GM06990 (cell line): ENCODE data around the gene PSAP.
A peak's percentile ranks its signal among the peaks of the same experiment; 100 is the strongest.
"Not testable (repeated sequence)": the region's sequence is repeated elsewhere in the genome, so short reads cannot be mapped to it uniquely, and the experiment has no call there.

Source experiments
- DNase-seq: peaks from one replicate; pipeline ENCODE4 v3.0.0-alpha.2; 2011; ENCODE audit not compliant: insufficient read length; ENCODE audit errors: extremely low read depth
- H3K27me3 ChIP-seq: replicated peaks from 2 replicates; pipeline ENCODE4 v1.6.0; 2011; ENCODE audit warnings: low read length; ENCODE audit not compliant: control insufficient read depth, insufficient read depth
- H3K36me3 ChIP-seq: 2 replicates; pipeline ENCODE4 v1.5.1; 2011; ENCODE audit warnings: low read length; ENCODE audit not compliant: control insufficient read depth, insufficient read depth
- H3K4me3 ChIP-seq: replicated peaks from 2 replicates; pipeline ENCODE4 v1.5.1; 2011; ENCODE audit warnings: low read depth, mild to moderate bottlenecking, control low read depth, low read length
- TF ChIP-seq, protein P1 (sequence below): IDR thresholded peaks from 2 replicates; pipeline ENCODE4 v1.5.1; 2011; ENCODE audit warnings: low read length, control low read depth, mild to moderate bottlenecking, inconsistent platforms; ENCODE audit not compliant: insufficient read depth, poor library complexity, severe bottlenecking

Gene PSAP

DNA sequence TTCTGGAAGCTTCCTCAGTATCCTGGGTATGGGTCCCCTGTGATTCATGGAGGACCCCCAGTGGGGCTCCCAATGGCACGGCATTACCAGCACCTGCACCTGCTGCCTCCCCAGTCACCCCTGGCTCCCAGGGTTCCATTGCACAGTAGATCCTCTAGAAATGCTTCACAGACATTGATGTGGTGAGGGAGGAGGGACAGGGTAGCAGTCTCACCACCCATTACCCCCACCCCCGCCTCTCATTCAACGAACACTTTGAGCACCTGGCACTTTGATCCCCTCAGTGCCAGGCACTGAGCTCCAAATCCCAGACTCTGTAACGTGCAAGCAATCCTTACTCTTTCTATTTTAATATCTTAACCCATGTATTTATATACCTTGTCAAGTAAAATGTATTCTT, 26.8 kb upstream of the PSAP start:
- Histone ChIP-seq H3K4me3 (no peak overlapping the region), H3K36me3 (no peaks in the 10 kb centered on the region), H3K27me3 (no peaks in the 10 kb centered on the region)
- TF ChIP-seq, protein P1, sequence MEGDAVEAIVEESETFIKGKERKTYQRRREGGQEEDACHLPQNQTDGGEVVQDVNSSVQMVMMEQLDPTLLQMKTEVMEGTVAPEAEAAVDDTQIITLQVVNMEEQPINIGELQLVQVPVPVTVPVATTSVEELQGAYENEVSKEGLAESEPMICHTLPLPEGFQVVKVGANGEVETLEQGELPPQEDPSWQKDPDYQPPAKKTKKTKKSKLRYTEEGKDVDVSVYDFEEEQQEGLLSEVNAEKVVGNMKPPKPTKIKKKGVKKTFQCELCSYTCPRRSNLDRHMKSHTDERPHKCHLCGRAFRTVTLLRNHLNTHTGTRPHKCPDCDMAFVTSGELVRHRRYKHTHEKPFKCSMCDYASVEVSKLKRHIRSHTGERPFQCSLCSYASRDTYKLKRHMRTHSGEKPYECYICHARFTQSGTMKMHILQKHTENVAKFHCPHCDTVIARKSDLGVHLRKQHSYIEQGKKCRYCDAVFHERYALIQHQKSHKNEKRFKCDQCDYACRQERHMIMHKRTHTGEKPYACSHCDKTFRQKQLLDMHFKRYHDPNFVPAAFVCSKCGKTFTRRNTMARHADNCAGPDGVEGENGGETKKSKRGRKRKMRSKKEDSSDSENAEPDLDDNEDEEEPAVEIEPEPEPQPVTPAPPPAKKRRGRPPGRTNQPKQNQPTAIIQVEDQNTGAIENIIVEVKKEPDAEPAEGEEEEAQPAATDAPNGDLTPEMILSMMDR, result no peak
- DNase-seq, result no peak

DNA sequence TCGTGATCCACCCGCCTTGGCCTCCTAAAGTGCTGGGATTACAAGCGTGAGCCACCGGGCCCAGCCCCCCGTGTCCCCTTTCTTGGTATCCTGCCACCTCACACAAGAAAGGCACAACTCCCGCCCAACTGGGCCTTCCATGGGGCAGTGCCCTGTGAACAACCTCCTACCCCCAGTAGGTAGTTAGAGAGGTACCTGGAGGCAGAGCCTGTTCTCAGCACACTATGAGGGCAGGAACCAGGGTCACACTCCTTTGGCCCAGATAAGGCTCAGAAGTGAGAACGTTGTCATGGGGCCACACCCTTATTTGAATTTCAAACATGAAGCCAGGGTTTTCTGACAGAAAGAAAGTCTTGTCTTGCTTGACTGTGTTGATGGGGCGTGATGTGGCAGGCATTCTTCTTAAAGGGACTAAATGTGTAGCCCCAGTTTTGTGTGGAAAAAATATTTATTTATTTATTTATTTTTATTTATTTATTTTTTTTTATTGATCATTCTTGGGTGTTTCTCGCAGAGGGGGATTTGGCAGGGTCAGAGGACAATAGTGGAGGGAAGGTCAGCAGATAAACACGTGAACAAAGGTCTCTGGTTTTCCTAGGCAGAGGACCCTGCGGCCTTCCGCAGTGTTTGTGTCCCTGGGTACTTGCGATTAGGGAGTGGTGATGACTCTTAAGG, 23.8 kb upstream of the PSAP start:
- H3K27me3 ChIP-seq, H3K4me3 ChIP-seq, DNase-seq, H3K36me3 ChIP-seq: not testable (repeated sequence)

DNA sequence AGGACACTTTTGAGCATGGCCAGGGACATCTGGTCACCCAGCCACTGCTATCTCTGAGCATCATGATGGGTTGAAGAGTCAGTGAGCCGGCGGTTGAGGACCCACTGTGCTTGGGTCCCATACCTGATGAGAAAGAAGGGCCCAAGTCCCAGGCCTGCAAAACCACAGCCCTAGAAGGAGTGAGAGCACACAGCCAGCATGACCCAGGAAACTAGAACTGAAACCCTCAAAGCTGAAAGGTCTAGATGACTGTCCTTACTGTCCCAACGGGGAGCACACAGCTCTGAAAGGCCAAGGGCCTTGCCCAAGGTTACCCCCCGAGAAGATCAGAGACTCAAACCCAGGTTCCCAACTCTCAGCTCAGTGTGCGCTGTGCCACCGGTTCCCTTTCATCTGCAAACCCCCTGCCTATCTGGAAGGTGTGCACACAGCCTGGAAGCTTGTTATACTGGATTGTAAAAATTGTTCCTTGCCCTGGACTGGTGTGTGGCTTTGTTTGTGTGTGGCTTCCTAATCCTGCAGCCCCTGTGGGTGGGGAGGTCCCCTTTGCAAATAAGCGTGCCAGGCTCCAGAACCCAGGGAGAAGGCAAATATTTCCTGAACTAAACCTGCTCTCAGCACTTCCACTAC, 22.6 kb upstream of the PSAP start:
- H3K36me3 ChIP-seq, result no peaks in the 10 kb centered on the region
- TF ChIP-seq, protein P1, result no peak
- H3K27me3 ChIP-seq, result no peaks in the 10 kb centered on the region
- H3K4me3 ChIP-seq, result no peak overlapping the region
- peak; percentile 75 for DNase-seq

DNA sequence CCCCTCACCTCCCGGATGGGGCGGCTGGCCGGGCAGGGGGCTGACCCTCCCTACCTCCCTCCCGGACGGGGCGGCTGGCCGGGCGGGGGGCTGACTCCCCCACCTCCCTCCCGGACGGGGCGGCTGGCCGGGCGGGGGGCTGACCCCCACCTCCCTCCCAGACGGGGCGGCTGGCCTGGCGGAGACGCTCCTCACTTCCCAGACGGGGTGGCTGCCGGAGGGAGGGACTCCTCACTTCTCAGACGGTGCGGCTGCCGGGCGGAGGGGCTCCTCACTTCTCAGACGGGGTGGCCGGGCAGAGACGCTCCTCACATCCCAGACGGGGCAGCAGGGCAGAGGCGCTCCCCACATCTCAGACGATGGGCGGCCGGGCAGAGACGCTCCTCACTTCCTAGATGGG, 18.6 kb upstream of the PSAP start:
- H3K4me3 ChIP-seq, DNase-seq, H3K27me3 ChIP-seq, H3K36me3 ChIP-seq: not testable (repeated sequence)

DNA sequence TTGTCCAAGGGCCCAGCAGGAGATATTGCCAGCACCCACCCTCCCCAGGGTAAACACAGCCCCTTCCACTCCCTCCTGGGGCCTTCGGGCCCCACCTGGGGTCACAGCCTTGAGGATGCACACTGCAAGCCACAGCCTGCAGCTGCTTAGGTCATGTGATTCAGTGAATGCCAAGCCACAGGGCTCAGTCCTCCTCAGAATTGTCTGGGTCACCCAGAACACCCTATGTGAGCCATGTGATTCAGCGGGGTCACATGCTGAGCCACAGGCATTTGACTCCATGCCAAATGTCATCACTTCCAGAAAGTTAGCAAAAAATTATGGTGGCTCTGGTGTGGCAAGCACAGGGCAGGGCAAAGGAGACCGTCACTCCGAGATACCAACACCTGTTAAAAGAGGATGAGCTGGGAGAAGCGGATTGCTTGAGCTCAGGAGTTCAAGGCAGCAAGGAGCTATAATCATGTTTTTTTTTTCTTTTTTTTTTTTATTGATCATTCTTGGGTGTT, 17.2 kb upstream of the PSAP start:
- no peaks in the 10 kb centered on the region for H3K27me3 ChIP-seq
- TF ChIP-seq, protein P1, result no peak
- DNase-seq, result no peak
- H3K36me3 ChIP-seq, result no peaks in the 10 kb centered on the region
- no peak overlapping the region for H3K4me3 ChIP-seq

DNA sequence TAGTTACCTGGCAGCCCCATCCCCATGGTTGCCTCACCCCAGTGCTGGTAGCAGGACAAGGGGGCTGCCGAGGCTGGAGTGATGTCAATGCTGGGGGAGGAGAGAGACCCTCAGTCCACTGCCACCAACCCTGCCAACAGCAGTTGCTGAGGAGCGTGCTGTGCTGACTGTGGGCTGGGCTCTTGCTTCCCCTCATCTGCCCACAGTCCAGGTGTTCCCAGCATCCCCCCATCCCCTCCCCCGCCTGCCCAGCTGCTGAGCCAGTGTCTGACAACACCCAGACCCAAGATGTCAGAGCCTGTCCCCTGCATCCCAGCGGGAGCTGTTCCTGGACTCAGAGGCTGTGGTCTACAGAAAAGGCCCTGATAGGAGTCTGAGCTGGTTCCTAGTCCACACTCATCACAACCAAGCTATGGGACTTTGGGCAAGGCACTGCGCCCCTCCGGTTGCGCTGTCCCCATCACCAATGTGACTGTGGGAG, 14.6 kb upstream of the PSAP start:
- no peak overlapping the region for H3K4me3 ChIP-seq
- TF ChIP-seq, protein P1, result no peak
- H3K36me3 ChIP-seq, result no peaks in the 10 kb centered on the region
- H3K27me3 ChIP-seq, result no peaks in the 10 kb centered on the region
- DNase-seq, result no peak
